Measurements from ENCODE around the gene BST1. TPM values are rescaled to one million over a fixed set of nuclear protein-coding genes. Genes with fewer than 3 reads are reported as not detected.

Gene BST1
- total RNA-seq, 1 experiment from 2014 or later = 0.41 TPM

GRCh38 chr4:15695729-15696128 is 7.1 kb upstream of the BST1 start:
- DNase-seq (ENCODE audit: low read depth) = no peak
- in situ Hi-C loops (cut with HindIII; ENCODE audit: low pct_unique_long_range_greater_than_20kb, low sequenced_read_pairs) = no loop called here

GRCh38 chr4:15696866-15697265 is 6.0 kb upstream of the BST1 start:
- no peak for DNase-seq (ENCODE audit: low read depth)
- in situ Hi-C loops (cut with HindIII; ENCODE audit: low pct_unique_long_range_greater_than_20kb, low sequenced_read_pairs) = no loop called here

GRCh38 chr4:15703439-15703838 is 574 bp downstream of the BST1 start:
- DNase-seq (ENCODE audit: low read depth) = no peak
- in situ Hi-C loops (cut with HindIII; ENCODE audit: low pct_unique_long_range_greater_than_20kb, low sequenced_read_pairs) = no loop called here

GRCh38 chr4:15704129-15704528 is 1.3 kb downstream of the BST1 start:
- in situ Hi-C loops (cut with HindIII; ENCODE audit: low pct_unique_long_range_greater_than_20kb, low sequenced_read_pairs) = no loop called here
- DNase-seq (ENCODE audit: low read depth) = no peak

GRCh38 chr4:15706646-15707362 is 3.9 kb downstream of the BST1 start:
- in situ Hi-C loops (cut with HindIII; ENCODE audit: low pct_unique_long_range_greater_than_20kb, low sequenced_read_pairs) = no loop called here
- no peak for DNase-seq (ENCODE audit: low read depth)

GRCh38 chr4:15707363-15707715 is 4.5 kb downstream of the BST1 start:
- in situ Hi-C loops (cut with HindIII; ENCODE audit: low pct_unique_long_range_greater_than_20kb, low sequenced_read_pairs) = no loop called here
- DNase-seq (ENCODE audit: low read depth) = no peak

GRCh38 chr4:15711762-15712161 is 8.9 kb downstream of the BST1 start:
- in situ Hi-C loops (cut with HindIII; ENCODE audit: low pct_unique_long_range_greater_than_20kb, low sequenced_read_pairs) = no loop called here
- no peak for DNase-seq (ENCODE audit: low read depth)

DNA sequence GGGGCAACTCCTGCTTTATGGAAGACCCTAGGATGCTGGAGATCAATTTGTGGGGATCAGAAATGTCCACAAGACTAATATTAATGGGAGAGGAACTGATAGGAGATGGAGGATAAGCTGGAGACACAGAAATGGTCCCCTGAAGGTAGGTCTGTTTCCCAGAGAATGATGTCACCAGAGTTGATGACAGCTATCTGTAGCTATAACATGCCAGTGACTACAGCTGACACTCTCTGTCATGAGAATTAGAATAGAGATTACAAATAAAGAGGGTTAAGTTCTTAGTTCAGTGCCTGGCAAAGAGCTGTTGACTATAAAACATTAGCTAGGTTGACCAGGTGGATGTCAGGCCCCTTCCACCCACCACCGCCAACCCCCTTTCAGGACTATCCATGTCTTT is 9.3 kb downstream of the BST1 start:
- DNase-seq (ENCODE audit: low read depth) = no peak
- in situ Hi-C loops (cut with HindIII; ENCODE audit: low pct_unique_long_range_greater_than_20kb, low sequenced_read_pairs) = no loop called here

DNA sequence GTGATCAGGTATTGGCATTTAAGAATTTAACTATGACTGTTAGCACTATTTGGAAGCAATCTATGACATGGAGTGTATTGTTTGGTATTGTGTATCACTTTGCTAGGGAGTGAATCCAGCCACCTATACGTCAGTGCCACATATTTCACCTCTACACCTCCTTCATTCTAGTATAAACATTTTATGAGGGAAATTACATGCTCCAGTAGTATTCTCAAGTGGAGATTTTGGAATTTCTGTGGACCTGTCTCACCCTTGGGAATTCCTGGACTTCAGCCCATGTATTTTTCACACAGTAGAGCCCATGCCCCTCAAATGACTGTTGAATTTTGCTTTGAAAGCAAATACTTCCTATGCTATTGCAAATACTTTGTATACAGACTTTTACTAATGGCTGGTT is 11.3 kb downstream of the BST1 start:
- DNase-seq (ENCODE audit: low read depth) = no peak
- in situ Hi-C loops (cut with HindIII; ENCODE audit: low pct_unique_long_range_greater_than_20kb, low sequenced_read_pairs) = no loop called here

- in situ Hi-C loops (cut with HindIII; ENCODE audit: low pct_unique_long_range_greater_than_20kb, low sequenced_read_pairs) = no loop called here
- DNase-seq (ENCODE audit: low read depth) = no peak
Measured at GRCh38 chr4:15714646-15715435, 12.0 kb downstream of the BST1 start.

DNA sequence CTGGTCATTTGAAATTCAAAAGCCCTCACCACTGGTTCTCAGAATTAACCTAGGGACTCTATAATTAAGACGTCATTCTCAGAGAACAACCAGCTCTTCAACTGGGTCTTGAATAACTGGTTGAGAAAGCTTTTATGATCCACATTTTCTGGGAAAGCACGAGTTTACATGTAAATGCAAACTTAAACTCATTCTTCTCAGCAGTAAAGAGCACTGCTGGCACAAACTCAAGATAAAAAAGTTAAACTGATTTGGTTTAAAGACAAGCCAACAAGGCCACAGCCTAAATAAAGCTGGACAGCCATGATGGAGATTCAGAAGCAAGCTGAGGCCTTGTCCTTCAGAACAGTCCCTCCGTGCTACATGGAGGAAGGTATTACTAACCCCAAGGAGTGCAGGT is 13.2 kb downstream of the BST1 start:
- in situ Hi-C loops (cut with HindIII; ENCODE audit: low pct_unique_long_range_greater_than_20kb, low sequenced_read_pairs) = no loop called here
- no peak for DNase-seq (ENCODE audit: low read depth)

DNA sequence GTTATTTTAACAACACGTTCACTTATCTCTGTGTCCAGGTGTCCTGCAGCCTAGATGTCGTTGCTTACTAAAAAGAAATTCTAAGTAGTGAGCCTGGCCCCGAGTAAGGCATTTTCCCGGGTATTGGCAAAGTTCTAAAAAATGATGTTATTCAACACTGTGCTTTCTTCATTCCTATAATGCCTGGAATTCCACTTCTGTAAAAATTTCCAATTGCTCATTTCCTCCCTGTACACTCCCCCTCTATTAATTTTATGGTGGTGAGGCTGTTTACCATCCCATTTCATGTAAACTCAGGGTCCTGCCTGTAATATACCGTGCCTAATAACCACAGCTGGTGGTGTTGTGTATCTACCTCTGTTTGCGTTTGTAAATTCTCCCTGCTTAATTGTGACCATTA is 14.2 kb downstream of the BST1 start:
- DNase-seq (ENCODE audit: low read depth) = no peak
- in situ Hi-C loops (cut with HindIII; ENCODE audit: low pct_unique_long_range_greater_than_20kb, low sequenced_read_pairs) = no loop called here

GRCh38 chr4:15717657-15718416 is 15.0 kb downstream of the BST1 start:
- in situ Hi-C loops (cut with HindIII; ENCODE audit: low pct_unique_long_range_greater_than_20kb, low sequenced_read_pairs) = no loop called here
- no peak for DNase-seq (ENCODE audit: low read depth)

- DNase-seq (ENCODE audit: low read depth) = no peak
- in situ Hi-C loops (cut with HindIII; ENCODE audit: low pct_unique_long_range_greater_than_20kb, low sequenced_read_pairs) = no loop called here
Measured at GRCh38 chr4:15718465-15718864, 15.6 kb downstream of the BST1 start.

DNA sequence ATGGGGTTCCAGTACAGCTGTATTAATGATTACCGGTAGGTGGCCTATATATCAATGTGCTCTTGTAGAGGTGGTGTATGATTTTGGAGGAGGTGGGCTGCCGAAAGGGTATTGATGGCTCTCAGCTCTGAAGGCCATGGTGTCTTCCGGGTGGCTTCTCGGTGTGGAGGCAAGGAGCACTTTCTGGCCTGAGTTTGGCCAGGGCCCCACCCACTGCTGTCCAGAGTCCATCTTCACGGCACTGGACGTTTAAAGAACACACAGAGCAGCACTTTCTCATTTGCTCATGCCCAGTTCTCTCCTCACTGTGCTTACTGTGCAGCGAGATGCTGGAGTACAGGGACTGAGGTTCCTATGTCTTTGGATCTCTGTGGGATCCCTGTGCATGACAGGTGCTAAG is 16.1 kb downstream of the BST1 start:
- in situ Hi-C loops (cut with HindIII; ENCODE audit: low pct_unique_long_range_greater_than_20kb, low sequenced_read_pairs) = no loop called here
- DNase-seq (ENCODE audit: low read depth) = no peak

DNA sequence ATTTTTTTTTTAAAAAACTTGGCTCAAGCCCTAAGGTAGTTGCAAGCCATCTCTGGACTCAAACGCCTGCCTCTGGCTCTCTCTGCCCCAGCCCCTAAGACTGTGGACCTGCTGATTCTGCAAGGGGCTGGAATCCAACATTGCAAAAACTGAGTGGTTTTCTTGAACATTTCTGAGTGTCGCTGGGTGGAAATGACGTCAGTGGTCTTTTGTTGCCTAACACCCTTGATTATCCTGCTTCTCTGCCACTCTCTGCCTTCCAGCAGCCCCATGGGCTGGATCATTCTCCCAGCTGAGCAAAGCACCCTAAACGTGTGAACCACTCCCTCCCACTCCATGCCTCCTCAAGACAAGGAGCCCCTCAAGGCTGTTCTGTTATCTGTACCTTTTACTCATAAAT is 16.6 kb downstream of the BST1 start:
- in situ Hi-C loops (cut with HindIII; ENCODE audit: low pct_unique_long_range_greater_than_20kb, low sequenced_read_pairs) = no loop called here
- no peak for DNase-seq (ENCODE audit: low read depth)

GRCh38 chr4:15720851-15721250 is 18.0 kb downstream of the BST1 start:
- in situ Hi-C loops (cut with HindIII; ENCODE audit: low pct_unique_long_range_greater_than_20kb, low sequenced_read_pairs) = no loop called here
- no peak for DNase-seq (ENCODE audit: low read depth)

DNA sequence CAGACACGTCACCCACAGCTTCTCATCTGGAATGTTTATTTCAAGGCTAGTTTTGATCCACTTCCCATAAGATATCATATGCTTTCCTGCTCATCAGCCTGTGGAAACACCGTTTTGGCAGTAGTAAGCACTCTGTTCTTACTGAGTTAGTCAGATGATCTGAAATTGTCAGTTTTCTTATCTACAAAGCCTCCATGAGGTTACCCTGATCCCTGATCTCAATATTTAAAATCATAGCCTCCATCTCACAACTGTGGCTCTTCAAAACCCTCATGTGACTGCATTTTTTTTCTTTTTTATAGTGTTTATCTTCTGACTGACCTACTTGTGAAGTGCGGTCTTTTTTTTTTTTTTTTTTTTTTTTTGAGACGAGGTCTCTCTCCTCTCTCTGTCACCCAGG is 22.7 kb downstream of the BST1 start:
- in situ Hi-C loops (cut with HindIII; ENCODE audit: low pct_unique_long_range_greater_than_20kb, low sequenced_read_pairs) = no loop called here

GRCh38 chr4:15729910-15730533 is 27.2 kb downstream of the BST1 start:
- peak; percentile 22 for DNase-seq (ENCODE audit: low read depth)
- in situ Hi-C loops (cut with HindIII; ENCODE audit: low pct_unique_long_range_greater_than_20kb, low sequenced_read_pairs) = no loop called here

More for the DNA sequence above, 22.7 kb downstream of the BST1 start:
- DNase-seq (ENCODE audit: low read depth) = no peak

All from Caki2 (cell line).